ENCODE results near the gene PPP6R3. TPM values are rescaled to one million over a fixed set of nuclear protein-coding genes. Genes with fewer than 3 reads are reported as not detected.

PPP6R3 gene
- total RNA-seq, 1 experiment from 2014 or later = 122 TPM

DNA sequence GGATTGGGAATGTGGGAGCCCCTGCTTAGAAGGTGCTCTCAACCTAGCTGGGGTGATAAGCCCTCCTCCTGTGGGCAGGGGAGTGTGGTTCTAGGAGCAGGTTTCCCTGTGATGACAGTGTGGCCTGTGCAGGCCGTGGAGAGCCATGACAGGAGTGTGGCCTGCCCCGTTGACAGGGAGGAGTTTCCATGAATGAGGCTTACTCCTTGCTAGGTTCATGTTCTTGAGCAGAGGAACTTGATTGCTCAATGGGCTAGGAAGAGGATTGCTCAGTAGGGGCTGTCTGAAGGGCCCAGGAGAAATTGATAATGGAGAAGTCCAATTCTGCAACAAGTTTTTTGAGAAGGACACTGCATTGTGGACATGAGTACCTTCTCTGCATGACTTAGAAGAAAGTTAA, 92.0 kb downstream of the PPP6R3 start:
- Mint-ChIP-seq H3K4me3 (ENCODE audit: low read depth, unreplicated experiment) (no peak overlapping the region), H3K9me3 (ENCODE audit: low read depth, unreplicated experiment) (no peaks in the 10 kb centered on the region), H3K27me3 (ENCODE audit: unreplicated experiment) (no peaks in the 10 kb centered on the region), H3K27ac (ENCODE audit: unreplicated experiment) (no peak overlapping the region), H3K36me3 (ENCODE audit: insufficient read depth, unreplicated experiment) (peaks cover 20% of the 10 kb centered on the region), H3K4me1 (ENCODE audit: low read depth, unreplicated experiment) (peaks cover 26% of the 10 kb centered on the region)
- TF ChIP-seq, protein P1, sequence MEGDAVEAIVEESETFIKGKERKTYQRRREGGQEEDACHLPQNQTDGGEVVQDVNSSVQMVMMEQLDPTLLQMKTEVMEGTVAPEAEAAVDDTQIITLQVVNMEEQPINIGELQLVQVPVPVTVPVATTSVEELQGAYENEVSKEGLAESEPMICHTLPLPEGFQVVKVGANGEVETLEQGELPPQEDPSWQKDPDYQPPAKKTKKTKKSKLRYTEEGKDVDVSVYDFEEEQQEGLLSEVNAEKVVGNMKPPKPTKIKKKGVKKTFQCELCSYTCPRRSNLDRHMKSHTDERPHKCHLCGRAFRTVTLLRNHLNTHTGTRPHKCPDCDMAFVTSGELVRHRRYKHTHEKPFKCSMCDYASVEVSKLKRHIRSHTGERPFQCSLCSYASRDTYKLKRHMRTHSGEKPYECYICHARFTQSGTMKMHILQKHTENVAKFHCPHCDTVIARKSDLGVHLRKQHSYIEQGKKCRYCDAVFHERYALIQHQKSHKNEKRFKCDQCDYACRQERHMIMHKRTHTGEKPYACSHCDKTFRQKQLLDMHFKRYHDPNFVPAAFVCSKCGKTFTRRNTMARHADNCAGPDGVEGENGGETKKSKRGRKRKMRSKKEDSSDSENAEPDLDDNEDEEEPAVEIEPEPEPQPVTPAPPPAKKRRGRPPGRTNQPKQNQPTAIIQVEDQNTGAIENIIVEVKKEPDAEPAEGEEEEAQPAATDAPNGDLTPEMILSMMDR (IDR thresholded peaks at IDR 0.05; ENCODE audit: unreplicated experiment) = no peak
- intact Hi-C loops (cut with micrococcal nuclease; ENCODE audit: unreplicated experiment) = no loop called here
- no TSS peak for BruUV-seq (replicated peaks)
- CTCF ChIA-PET = no interaction called here
- no peak for DNase-seq

- TF ChIP-seq, protein P1 (IDR thresholded peaks at IDR 0.05; ENCODE audit: unreplicated experiment) = no peak
- intact Hi-C loops (cut with micrococcal nuclease; ENCODE audit: unreplicated experiment) = no loop called here
- BruUV-seq (replicated peaks) = no TSS peak
- Mint-ChIP-seq H3K4me3 (ENCODE audit: low read depth, unreplicated experiment) (no peak overlapping the region), H3K4me1 (ENCODE audit: low read depth, unreplicated experiment) (no peaks in the 10 kb centered on the region), H3K36me3 (ENCODE audit: insufficient read depth, unreplicated experiment) (peaks cover 48% of the 10 kb centered on the region), H3K27ac (ENCODE audit: unreplicated experiment) (no peak overlapping the region), H3K27me3 (ENCODE audit: unreplicated experiment) (no peaks in the 10 kb centered on the region), H3K9me3 (ENCODE audit: low read depth, unreplicated experiment) (no peaks in the 10 kb centered on the region)
- no peak for DNase-seq
- CTCF ChIA-PET = no interaction called here
Observed at GRCh38 chr11:68560216-68560615, 99.7 kb downstream of the PPP6R3 start.

- Mint-ChIP-seq H3K36me3 (ENCODE audit: insufficient read depth, unreplicated experiment) (peaks cover 70% of the 10 kb centered on the region), H3K27ac (ENCODE audit: unreplicated experiment) (no peak overlapping the region), H3K4me3 (ENCODE audit: low read depth, unreplicated experiment) (no peak overlapping the region), H3K27me3 (ENCODE audit: unreplicated experiment) (no peaks in the 10 kb centered on the region), H3K4me1 (ENCODE audit: low read depth, unreplicated experiment) (no peaks in the 10 kb centered on the region), H3K9me3 (ENCODE audit: low read depth, unreplicated experiment) (no peaks in the 10 kb centered on the region)
- TF ChIP-seq, protein P1 (IDR thresholded peaks at IDR 0.05; ENCODE audit: unreplicated experiment) = no peak
- CTCF ChIA-PET = interaction anchor here (0.7 kb wide), 1 partner anchor 10 kb away, joined by 6 read pairs; no protein-coding TSS in a partner anchor
- DNase-seq = no peak
- no TSS peak for BruUV-seq (replicated peaks)
- intact Hi-C loops (cut with micrococcal nuclease; ENCODE audit: unreplicated experiment) = no loop called here
Observed at GRCh38 chr11:68563454-68563853, 102.9 kb downstream of the PPP6R3 start.

DNA sequence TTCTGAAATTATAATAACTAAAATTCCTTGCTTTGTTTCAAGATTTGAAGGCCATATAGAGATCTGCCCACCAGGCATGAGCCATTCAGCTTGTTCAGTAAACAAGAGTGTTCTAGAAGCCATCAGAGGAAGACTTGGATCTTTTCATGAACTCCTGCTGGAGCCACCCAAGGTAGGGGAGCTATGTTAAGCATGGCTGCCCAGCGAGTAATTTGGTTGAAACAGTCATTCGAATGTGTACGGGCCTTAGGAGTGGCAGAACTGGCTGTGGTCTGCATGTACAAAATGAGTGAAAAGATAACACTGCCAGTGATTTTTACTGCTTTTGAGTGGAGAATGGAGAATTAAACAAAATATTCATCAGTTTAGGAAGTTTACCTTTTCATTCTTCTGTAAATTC, 103.7 kb downstream of the PPP6R3 start:
- intact Hi-C loops (cut with micrococcal nuclease; ENCODE audit: unreplicated experiment) = no loop called here
- no TSS peak for BruUV-seq (replicated peaks)
- H3K36me3 Mint-ChIP-seq (ENCODE audit: insufficient read depth, unreplicated experiment) = peaks cover 67% of the 10 kb centered on the region
- CTCF ChIA-PET = no interaction called here
- no peak overlapping the region for H3K4me3 Mint-ChIP-seq (ENCODE audit: low read depth, unreplicated experiment)
- DNase-seq = no peak
- H3K9me3 Mint-ChIP-seq (ENCODE audit: low read depth, unreplicated experiment) = no peaks in the 10 kb centered on the region
- no peaks in the 10 kb centered on the region for H3K4me1 Mint-ChIP-seq (ENCODE audit: low read depth, unreplicated experiment)
- no peaks in the 10 kb centered on the region for H3K27me3 Mint-ChIP-seq (ENCODE audit: unreplicated experiment)
- peak overlapping the region; percentile 39 for H3K27ac Mint-ChIP-seq (ENCODE audit: unreplicated experiment)
- TF ChIP-seq, protein P1 (IDR thresholded peaks at IDR 0.05; ENCODE audit: unreplicated experiment) = no peak
